NCI-H2107 treated with DMSO at 0.1 percent for 48 hours (cell line): ENCODE measurements around the gene SLC35E3.
A peak's percentile ranks its signal among the peaks of the same experiment; 100 is the strongest.
"Not testable (repeated sequence)": the region's sequence is repeated elsewhere in the genome, so short reads cannot be mapped to it uniquely, and the experiment has no call there.

Experiments
- DNase-seq: peaks from one replicate; lab custom pipeline; 2025; ENCODE audit not compliant: unreplicated experiment; lab: John Stamatoyannopoulos, UW

The SLC35E3 gene

DNA sequence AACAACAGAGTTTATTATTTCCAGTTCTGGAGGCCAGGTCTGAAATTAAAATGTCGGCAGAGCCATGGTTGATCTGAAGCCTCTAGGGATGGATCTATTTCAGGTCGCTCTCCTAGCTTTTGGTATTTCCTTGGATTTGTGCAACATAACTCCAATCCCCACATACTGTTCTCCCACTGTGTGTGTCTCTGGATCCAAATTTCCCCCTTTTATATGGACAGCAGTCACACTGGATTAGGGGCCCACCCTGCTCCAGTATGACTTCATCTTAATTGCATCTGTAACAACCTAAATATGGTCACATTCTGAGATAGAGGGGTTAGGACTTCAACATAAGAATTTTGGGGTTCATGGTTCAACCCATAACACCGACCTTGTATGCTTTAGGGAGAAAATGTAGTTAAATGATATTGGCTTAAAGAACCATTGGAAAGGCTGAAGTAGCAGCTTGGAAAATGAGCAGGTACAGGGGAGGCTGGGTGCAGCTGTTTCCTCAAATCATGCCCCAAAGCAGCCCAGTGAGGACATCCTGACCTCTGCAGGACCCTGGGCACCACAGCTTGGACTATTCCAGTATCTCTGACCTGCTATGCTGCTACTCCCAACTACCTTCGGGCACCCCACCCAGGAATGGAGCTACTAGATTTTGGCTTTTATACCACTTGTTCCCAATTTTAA, 48.1 kb downstream of the SLC35E3 start:
- DNase-seq: no peak

- no peak for DNase-seq
These were observed 48.8 kb downstream of the SLC35E3 start for GRCh38 chr12:68794653-68795251.

DNA sequence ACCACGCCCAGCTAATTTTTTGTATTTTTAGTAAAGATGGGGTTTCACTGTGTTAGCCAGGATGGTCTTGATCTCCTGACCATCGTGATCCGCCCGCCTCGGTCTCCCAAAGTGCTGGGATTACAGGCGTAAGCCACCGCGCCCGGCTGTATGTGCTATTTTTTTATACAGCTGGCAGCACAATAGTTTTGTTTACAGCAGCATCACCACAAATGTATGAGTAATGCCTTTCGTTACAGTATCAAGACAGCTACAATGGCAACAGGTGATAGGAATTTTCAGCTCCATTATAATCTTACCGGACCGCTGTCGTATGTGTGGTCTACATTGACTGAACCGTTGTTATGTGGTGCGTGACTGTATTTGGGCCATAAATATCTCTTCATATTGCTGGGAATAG, 50.4 kb downstream of the SLC35E3 start:
- no peak for DNase-seq

- no peak for DNase-seq
These were observed 52.9 kb downstream of the SLC35E3 start for GRCh38 chr12:68798882-68799234.

GRCh38 chr12:68800294-68800693, 54.3 kb downstream of the SLC35E3 start:
- DNase-seq: no peak

DNA sequence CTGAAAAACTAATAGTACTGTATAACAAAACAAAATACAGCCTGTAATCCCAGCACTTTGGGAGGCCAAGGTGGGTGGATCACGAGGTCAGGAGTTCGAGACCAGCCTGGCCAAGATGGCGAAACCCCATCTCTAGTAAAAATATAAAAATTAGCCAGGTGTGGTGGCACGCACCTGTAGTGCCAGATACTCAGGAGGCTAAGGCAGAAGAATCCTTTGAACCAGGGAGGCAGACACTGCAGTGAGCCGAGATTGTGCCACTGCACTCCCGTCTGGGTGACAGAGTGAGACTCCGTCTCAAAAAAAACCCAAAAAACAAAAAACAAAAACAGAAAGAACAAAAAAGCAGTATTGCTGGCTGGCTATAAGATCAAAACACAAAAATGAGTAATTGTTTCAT, 55.1 kb downstream of the SLC35E3 start:
- DNase-seq: not testable (repeated sequence)

GRCh38 chr12:68802372-68802745, 56.4 kb downstream of the SLC35E3 start:
- not testable (repeated sequence) for DNase-seq

- DNase-seq: not testable (repeated sequence)
These were observed 57.1 kb downstream of the SLC35E3 start for GRCh38 chr12:68802911-68803651.

DNA sequence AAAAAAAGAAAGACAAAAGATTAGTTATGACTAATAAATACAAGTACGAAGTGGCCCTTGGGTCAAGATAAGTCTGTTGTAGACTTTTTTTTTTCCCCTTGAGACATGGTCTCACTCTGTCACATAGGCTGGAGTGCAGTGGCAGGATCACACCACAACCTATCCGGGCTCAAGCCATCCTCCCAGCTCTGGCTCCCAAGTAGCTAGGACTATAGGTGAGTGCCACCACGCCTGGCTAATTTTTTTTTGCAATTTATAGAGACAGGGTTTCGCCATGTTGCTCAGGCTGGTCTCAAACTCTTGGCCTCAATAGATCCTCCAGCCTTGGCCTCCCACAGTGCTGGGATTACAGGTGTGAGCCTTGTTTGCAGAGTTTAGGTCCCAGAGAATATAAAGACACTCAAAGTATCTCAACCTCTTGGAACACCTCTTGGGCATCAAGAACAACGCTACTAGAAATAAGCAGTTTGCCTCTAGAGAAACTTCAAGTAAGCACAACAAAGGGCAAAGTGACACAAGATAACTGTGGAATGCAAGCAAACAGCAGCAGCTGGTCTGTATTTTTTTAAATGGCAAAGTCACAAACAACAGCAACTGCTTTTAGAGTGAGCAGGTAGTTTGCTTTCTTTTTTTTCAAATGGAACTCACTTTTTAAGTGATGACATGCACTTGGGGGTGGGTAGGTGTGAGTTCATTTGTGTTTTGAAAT, 58.1 kb downstream of the SLC35E3 start:
- DNase-seq: no peak

DNA sequence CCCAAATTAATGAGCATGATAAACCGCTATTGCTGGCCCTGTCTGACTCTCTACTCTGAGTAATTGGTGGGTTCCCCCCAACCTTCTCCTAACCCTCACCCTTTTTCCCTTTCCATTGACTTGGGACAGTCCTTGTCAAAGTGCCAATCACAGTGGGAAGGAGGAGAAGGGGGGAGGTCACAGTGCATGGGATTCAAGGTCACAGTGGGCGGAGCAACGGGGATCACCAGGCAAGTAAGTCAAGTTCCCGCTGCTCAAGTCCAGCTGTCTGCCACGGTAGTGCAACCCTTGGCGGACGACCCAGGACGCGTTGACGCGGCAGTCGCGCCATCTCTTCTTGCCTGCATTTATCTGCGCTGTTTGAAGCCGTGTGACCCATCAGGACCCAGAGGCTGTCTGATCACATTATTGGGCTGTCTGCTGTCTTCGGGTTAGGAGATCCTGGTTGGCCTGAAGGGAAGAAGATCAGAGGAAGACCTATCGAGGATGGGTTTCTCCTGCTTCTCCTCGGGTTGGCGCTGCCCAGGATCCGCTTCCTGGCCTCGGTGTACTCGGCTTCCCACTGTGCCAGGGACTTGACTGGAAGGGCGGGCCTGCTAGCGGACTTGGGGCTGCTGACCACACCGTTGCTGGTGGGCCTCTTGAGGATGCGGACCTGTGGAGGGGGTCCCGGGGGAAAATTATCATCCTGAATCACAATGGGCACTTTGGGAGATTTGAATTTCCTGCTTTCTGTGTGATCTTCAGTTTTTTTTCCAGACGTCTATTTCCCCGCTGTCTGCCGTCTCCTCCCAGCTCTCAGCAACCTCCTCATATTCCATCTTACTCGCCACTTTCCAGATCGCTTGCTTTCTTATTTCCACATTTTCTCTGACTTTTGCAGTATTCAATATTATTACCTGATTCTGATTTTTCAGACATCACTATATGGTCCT, 58.9 kb downstream of the SLC35E3 start:
- no peak for DNase-seq

- DNase-seq: no peak
These were observed 59.7 kb downstream of the SLC35E3 start for GRCh38 chr12:68805592-68806120.

- no peak for DNase-seq
These were observed 60.7 kb downstream of the SLC35E3 start for GRCh38 chr12:68806488-68807237.

DNA sequence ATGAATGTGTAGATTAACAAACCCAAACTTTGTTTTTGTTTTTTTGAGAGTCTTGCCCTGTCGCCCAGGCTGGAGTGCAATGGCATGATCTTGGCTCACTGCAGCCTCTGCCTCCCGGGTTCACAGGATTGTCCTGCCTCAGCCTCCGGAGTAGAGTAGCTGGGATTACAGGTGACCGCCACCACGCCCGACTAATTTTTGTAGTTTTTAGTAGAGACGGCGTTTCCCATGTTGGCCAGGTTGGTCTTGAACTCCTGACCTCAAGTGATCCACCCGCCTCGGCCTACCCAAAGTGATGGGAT, 61.2 kb downstream of the SLC35E3 start:
- not testable (repeated sequence) for DNase-seq

- DNase-seq: peak; percentile 95
These were observed 61.8 kb downstream of the SLC35E3 start, which contains the start of gene MDM2 for GRCh38 chr12:68807576-68808387. Gene MDM2, plus strand, starts transcription at chr12:68808177. Its CDS starts 301 bp downstream, at chr12:68808478.

DNA sequence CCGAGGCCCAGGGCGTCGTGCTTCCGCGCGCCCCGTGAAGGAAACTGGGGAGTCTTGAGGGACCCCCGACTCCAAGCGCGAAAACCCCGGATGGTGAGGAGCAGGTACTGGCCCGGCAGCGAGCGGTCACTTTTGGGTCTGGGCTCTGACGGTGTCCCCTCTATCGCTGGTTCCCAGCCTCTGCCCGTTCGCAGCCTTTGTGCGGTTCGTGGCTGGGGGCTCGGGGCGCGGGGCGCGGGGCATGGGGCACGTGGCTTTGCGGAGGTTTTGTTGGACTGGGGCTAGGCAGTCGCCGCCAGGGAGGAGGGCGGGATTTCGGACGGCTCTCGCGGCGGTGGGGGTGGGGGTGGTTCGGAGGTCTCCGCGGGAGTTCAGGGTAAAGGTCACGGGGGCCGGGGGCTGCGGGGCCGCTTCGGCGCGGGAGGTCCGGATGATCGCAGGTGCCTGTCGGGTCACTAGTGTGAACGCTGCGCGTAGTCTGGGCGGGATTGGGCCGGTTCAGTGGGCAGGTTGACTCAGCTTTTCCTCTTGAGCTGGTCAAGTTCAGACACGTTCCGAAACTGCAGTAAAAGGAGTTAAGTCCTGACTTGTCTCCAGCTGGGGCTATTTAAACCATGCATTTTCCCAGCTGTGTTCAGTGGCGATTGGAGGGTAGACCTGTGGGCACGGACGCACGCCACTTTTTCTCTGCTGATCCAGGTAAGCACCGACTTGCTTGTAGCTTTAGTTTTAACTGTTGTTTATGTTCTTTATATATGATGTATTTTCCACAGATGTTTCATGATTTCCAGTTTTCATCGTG, 62.6 kb downstream of the SLC35E3 start:
- DNase-seq: peak; percentile 85

DNA sequence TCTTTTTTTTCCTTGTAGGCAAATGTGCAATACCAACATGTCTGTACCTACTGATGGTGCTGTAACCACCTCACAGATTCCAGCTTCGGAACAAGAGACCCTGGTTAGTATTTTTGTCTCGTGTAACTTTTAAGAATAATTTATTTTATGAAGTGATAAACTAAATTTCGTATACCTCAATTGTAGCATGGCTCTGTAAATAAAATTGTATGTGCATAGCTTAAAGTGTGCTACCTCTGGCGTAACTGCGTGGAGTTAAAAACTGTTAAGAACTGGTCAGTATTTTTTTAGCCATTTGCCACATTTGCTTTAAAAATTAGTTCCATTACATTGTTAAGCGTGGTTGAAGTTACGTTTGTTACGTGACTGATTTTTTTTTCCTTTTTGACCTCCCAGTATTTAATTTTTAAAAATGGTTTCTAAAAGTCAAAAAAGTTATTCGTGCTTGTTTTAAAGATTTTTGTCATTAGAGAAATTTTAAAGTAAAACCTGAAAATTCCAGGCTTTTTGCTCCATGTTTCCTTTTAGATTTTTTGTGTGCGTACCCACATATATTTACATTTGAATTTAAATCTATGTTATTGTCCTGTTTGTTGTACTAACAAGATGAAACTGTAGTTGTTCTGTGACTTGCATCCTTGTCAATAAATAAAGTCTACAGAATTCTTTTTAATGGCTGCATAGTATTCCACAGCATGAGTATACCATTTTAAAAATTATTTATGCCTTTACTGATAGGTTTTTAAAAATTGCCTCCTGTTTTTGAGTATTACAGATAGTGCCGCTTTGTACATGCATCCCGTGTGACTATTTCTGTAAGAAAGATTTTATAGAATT, 63.4 kb downstream of the SLC35E3 start:
- DNase-seq: no peak

GRCh38 chr12:68810027-68810389, 64.0 kb downstream of the SLC35E3 start:
- DNase-seq: not testable (repeated sequence)
